ENCODE measurements around the gene DUSP21. TPM values are rescaled to one million over a fixed set of nuclear protein-coding genes. Genes with fewer than 3 reads are reported as not detected.
"Not testable (repeated sequence)": the region's sequence is repeated elsewhere in the genome, so short reads cannot be mapped to it uniquely, and the experiment has no call there.

The DUSP21 gene
- total RNA-seq, 5 donors from 2014 or later (not counting 1 experiment from before 2014, with no cell fraction given) = not detected

DNA sequence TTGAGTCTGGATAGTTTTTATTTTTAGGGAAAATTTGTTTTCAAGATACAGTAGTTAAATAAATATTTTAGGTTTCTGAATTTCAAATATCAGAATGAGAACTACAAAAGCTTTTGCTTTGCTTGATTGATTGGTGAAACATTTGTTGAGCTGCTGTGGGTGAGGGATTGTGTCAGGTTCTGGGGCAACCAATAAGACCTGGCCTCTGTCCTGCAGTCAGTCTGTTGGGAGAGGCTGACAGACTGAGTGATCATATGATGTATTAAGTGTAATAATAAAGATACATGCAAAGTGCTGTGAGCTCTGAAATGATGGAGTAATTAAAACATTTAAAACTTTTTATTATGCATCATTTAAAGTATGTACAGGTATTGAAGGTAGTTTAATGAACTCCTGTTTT is 38.8 kb downstream of the DUSP21 start:
- Mint-ChIP-seq H3K4me3 (peak overlapping the region in 1 of 3 donors; percentile 36), H3K27ac (no peak overlapping the region), H3K9me3 (no peaks in the 10 kb centered on the region), H3K36me3 (no peaks in the 10 kb centered on the region), H3K27me3 (no peaks in the 10 kb centered on the region), H3K4me1 (peaks cover 66 to 88% (median 82%) of the 10 kb centered on the region in 3 donors)
- Histone ChIP-seq H3K27ac (ENCODE audit: low read length) (no peak overlapping the region), H3K9me3 (no peaks in the 10 kb centered on the region), H3K36me3 (ENCODE audit: control insufficient read depth in 2 of 2, extremely low read depth in 1 of 2, insufficient read depth in 1 of 2, low read length in 1 of 2) (no peaks in the 10 kb centered on the region), H3K4me1 (ENCODE audit: control insufficient read depth in 1 of 2, extremely low read depth in 1 of 2, insufficient read depth in 2 of 2, low read length in 2 of 2) (peaks cover 5 to 23% of the 10 kb centered on the region in 2 experiments), H3K27me3 (replicated peaks in 1 of 2; ENCODE audit: control insufficient read depth in 2 of 2, extremely low read depth in 1 of 2, insufficient read depth in 2 of 2, low read length in 1 of 2) (no peaks in the 10 kb centered on the region), H3K4me3 (ENCODE audit: control insufficient read depth in 1 of 2, extremely low read depth in 1 of 2, low read length in 1 of 2) (no peak overlapping the region)
- CTCF ChIA-PET = interaction anchor here (0.7 to 1.1 kb wide), 2 partner anchors 17 to 43 kb away, joined by 3 read pairs; no protein-coding TSS in a partner anchor
- POLR2A ChIA-PET = interaction anchor here (0.7 kb wide), 2 partner anchors 17 to 32 kb away, joined by 4 to 5 read pairs; no protein-coding TSS in a partner anchor
- DNase-seq (no peak), ATAC-seq (replicated peaks in 1 of 4) (no peak)

DNA sequence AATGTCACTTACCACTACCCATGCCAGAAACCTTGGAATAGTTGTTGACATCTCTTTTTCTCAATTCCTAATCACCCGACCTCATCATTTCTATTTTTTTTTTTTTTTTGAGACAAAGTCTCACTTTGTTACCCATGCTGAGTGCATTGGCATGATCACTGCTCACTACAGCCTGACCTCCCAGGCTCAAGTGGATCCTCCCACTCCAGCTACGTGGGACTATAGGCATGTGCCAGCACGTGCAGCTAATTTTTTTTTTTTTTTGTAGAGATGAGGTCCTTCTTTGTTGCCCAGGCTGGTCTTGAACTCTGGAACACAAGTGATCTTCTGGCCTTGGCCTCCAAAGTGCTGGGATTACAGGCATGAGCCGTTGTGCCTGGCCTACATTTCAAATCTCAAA is 41.1 kb downstream of the DUSP21 start:
- POLR2A ChIA-PET = no interaction called here

DNA sequence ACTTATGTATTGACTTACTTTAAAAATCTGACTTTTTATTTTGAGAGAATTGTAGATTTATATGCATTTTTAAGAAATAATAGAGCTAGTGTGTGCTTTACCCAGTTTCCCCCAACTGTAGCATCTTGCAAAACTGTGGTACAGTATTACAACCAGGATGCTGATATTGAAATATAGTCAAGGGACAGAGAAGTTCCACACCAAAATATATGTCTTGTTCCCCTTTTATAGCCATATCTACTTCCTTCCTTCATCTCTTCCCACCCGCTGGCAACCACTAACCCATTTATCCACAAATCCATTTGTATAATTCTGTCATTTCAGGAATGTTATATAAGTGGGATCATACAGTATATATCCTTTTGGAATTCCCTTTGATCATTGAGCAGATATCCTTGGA is 46.0 kb downstream of the DUSP21 start:
- POLR2A ChIA-PET = no interaction called here
- CTCF ChIA-PET = interaction anchor here in 1 of 2 donors (0.6 kb wide), 1 partner anchor 9 kb away, joined by 3 read pairs; no protein-coding TSS in a partner anchor
- Histone ChIP-seq H3K27ac (ENCODE audit: low read length) (no peak overlapping the region), H3K9me3 (no peaks in the 10 kb centered on the region), H3K36me3 (ENCODE audit: control insufficient read depth in 2 of 2, extremely low read depth in 1 of 2, insufficient read depth in 1 of 2, low read length in 1 of 2) (no peaks in the 10 kb centered on the region), H3K4me3 (ENCODE audit: control insufficient read depth in 1 of 2, extremely low read depth in 1 of 2, low read length in 1 of 2) (no peak overlapping the region), H3K4me1 (ENCODE audit: control insufficient read depth in 1 of 2, extremely low read depth in 1 of 2, insufficient read depth in 2 of 2, low read length in 2 of 2) (peaks cover 0 to 3% of the 10 kb centered on the region in 2 experiments), H3K27me3 (replicated peaks in 1 of 2; ENCODE audit: control insufficient read depth in 2 of 2, extremely low read depth in 1 of 2, insufficient read depth in 2 of 2, low read length in 1 of 2) (no peaks in the 10 kb centered on the region)
- no peaks in the 10 kb centered on the region for H3K27me3 Mint-ChIP-seq
- peak overlapping the region in 2 of 3 donors; percentile 7 to 40 for H3K4me3 Mint-ChIP-seq
- peak overlapping the region; percentile 4 to 58 for H3K27ac Mint-ChIP-seq
- peaks cover 0 to 2% (median 0%) of the 10 kb centered on the region in 3 donors for H3K9me3 Mint-ChIP-seq
- WGBS (ENCODE audit: insufficient coverage) = no CpG with 5 or more reads among the region's 1 CpG
- peaks cover 60 to 75% (median 74%) of the 10 kb centered on the region in 3 donors for H3K4me1 Mint-ChIP-seq
- ATAC-seq (replicated peaks in 1 of 4) (no peak), DNase-seq (no peak)
- H3K36me3 Mint-ChIP-seq = no peaks in the 10 kb centered on the region

More for the DNA sequence above, 41.1 kb downstream of the DUSP21 start:
- Histone ChIP-seq H3K4me3 (ENCODE audit: control insufficient read depth in 1 of 2, extremely low read depth in 1 of 2, low read length in 1 of 2) (no peak overlapping the region), H3K27me3 (replicated peaks in 1 of 2; ENCODE audit: control insufficient read depth in 2 of 2, extremely low read depth in 1 of 2, insufficient read depth in 2 of 2, low read length in 1 of 2) (no peaks in the 10 kb centered on the region), H3K9me3 (no peaks in the 10 kb centered on the region), H3K4me1 (ENCODE audit: control insufficient read depth in 1 of 2, extremely low read depth in 1 of 2, insufficient read depth in 2 of 2, low read length in 2 of 2) (peaks cover 0 to 19% of the 10 kb centered on the region in 2 experiments), H3K27ac (ENCODE audit: low read length) (no peak overlapping the region), H3K36me3 (ENCODE audit: control insufficient read depth in 2 of 2, extremely low read depth in 1 of 2, insufficient read depth in 1 of 2, low read length in 1 of 2) (no peaks in the 10 kb centered on the region)
- Mint-ChIP-seq H3K9me3 (no peaks in the 10 kb centered on the region), H3K27ac (no peak overlapping the region), H3K4me3 (peak overlapping the region in 1 of 3 donors; percentile 32), H3K4me1 (peaks cover 64 to 90% (median 82%) of the 10 kb centered on the region in 3 donors), H3K36me3 (no peaks in the 10 kb centered on the region), H3K27me3 (no peaks in the 10 kb centered on the region)
- WGBS (ENCODE audit: insufficient coverage) = no CpG with 5 or more reads among the region's 4 CpGs
- DNase-seq (no peak), ATAC-seq (replicated peaks in 1 of 4) (no peak)
- CTCF ChIA-PET = no interaction called here

DNA sequence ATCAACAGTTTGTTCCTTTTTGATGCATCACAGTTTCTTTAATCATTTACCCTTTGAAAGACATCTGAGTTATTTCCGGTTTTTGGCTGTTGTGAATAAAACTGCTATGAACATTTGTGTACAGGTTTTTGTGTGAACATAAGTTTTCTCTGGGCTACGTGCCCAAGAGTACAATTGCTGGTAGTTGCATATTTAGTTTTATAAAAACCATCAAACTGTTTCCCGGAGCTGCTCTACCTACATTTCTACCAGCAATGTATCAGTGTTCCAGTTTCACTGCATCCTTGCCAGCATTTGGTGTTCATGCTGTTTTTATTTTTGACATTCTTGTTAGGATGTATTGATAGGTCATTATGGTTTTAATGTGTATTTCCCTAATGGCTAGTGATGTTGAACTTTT is 46.4 kb downstream of the DUSP21 start:
- Histone ChIP-seq H3K4me1 (ENCODE audit: control insufficient read depth in 1 of 2, extremely low read depth in 1 of 2, insufficient read depth in 2 of 2, low read length in 2 of 2) (no peaks in the 10 kb centered on the region), H3K4me3 (ENCODE audit: control insufficient read depth in 1 of 2, extremely low read depth in 1 of 2, low read length in 1 of 2) (no peak overlapping the region), H3K9me3 (no peaks in the 10 kb centered on the region), H3K36me3 (ENCODE audit: control insufficient read depth in 2 of 2, extremely low read depth in 1 of 2, insufficient read depth in 1 of 2, low read length in 1 of 2) (no peaks in the 10 kb centered on the region), H3K27ac (ENCODE audit: low read length) (no peak overlapping the region), H3K27me3 (replicated peaks in 1 of 2; ENCODE audit: control insufficient read depth in 2 of 2, extremely low read depth in 1 of 2, insufficient read depth in 2 of 2, low read length in 1 of 2) (no peaks in the 10 kb centered on the region)
- DNase-seq (no peak), ATAC-seq (replicated peaks in 1 of 4) (no peak)
- CTCF ChIA-PET = interaction anchor here in 1 of 2 donors (0.6 kb wide), 1 partner anchor 9 kb away, joined by 3 read pairs; no protein-coding TSS in a partner anchor
- H3K4me1 Mint-ChIP-seq = peaks cover 56 to 72% (median 70%) of the 10 kb centered on the region in 3 donors
- no peaks in the 10 kb centered on the region for H3K27me3 Mint-ChIP-seq
- peak overlapping the region; percentile 4 to 58 for H3K27ac Mint-ChIP-seq
- H3K9me3 Mint-ChIP-seq = peaks cover 0 to 2% (median 0%) of the 10 kb centered on the region in 3 donors
- POLR2A ChIA-PET = no interaction called here
- H3K36me3 Mint-ChIP-seq = no peaks in the 10 kb centered on the region
- peak overlapping the region in 1 of 3 donors; percentile 40 for H3K4me3 Mint-ChIP-seq
- no CpG with 5 or more reads among the region's 3 CpGs for WGBS (ENCODE audit: insufficient coverage)

DNA sequence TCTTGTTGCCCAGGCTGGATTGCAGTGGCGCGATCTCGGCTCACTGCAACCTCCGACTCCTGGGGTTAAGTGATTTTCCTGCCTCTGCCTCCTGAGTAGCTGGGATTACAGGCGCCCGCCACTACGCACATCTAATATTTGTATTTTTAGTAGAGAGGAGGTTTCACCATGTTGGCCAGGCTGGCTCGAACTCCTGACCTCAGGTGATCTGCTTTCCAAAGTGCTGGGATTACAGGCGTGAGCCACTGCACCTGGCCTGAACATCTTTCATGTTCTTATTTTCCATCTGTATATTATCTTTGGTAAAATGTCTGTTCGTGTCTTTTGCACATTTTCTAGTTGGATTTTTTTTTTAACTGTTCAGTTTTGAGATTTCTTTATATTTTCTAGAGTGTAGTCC is 46.9 kb downstream of the DUSP21 start:
- H3K4me3 Mint-ChIP-seq; H3K4me3 ChIP-seq (ENCODE audit: control insufficient read depth in 1 of 2, extremely low read depth in 1 of 2, low read length in 1 of 2); H3K36me3 ChIP-seq (ENCODE audit: control insufficient read depth in 2 of 2, extremely low read depth in 1 of 2, insufficient read depth in 1 of 2, low read length in 1 of 2); H3K4me1 ChIP-seq (ENCODE audit: control insufficient read depth in 1 of 2, extremely low read depth in 1 of 2, insufficient read depth in 2 of 2, low read length in 2 of 2); H3K36me3 Mint-ChIP-seq; H3K9me3 Mint-ChIP-seq; POLR2A ChIA-PET; DNase-seq; H3K27me3 Mint-ChIP-seq; H3K27ac ChIP-seq (ENCODE audit: low read length); H3K27ac Mint-ChIP-seq; H3K9me3 ChIP-seq; H3K27me3 ChIP-seq (replicated peaks in 1 of 2; ENCODE audit: control insufficient read depth in 2 of 2, extremely low read depth in 1 of 2, insufficient read depth in 2 of 2, low read length in 1 of 2); CTCF ChIA-PET; ATAC-seq (replicated peaks in 1 of 4): not testable (repeated sequence)
- WGBS (ENCODE audit: insufficient coverage) = no CpG with 5 or more reads among the region's 10 CpGs
- H3K4me1 Mint-ChIP-seq = peaks cover 58 to 73% (median 71%) of the 10 kb centered on the region in 3 donors

DNA sequence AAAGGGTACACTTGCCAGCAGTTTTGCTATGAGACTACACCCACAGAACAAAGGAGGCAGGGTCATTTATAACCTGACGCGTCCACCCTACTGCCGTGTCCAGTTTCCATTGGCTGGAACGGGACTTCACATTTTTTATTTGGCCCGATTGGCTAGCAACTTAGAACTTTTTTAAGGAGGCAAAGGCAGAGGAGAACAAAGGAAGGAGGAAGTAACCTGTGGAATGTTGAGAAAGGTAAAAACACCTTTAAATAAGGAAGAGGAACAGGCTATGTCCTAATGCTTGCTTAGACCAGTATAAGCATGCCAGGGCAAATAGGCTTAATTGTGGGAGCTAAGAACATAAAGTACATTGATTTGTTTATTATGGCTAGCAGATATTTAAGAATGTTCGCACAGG is 47.8 kb downstream of the DUSP21 start:
- H3K27me3 Mint-ChIP-seq = no peaks in the 10 kb centered on the region
- no peak overlapping the region for H3K4me3 Mint-ChIP-seq
- H3K4me1 Mint-ChIP-seq = peaks cover 52 to 64% (median 63%) of the 10 kb centered on the region in 3 donors
- peaks cover under 1% of the 10 kb centered on the region for H3K9me3 ChIP-seq
- peaks cover 2% of the 10 kb centered on the region for H3K36me3 Mint-ChIP-seq
- H3K9me3 Mint-ChIP-seq = peaks cover 3 to 6% (median 4%) of the 10 kb centered on the region in 3 donors
- ATAC-seq (replicated peaks in 1 of 4) (no peak), DNase-seq (no peak)
- WGBS (ENCODE audit: insufficient coverage) = no CpG with 5 or more reads among the region's 6 CpGs
- no peak overlapping the region for H3K27ac ChIP-seq (ENCODE audit: low read length)
- H3K27ac Mint-ChIP-seq = peak overlapping the region in 1 of 2 donors; percentile 11
- no peak overlapping the region for H3K4me3 ChIP-seq (ENCODE audit: control insufficient read depth in 1 of 2, extremely low read depth in 1 of 2, low read length in 1 of 2)
- ChIA-PET POLR2A (no interaction called here), CTCF (no interaction called here)
- H3K36me3 ChIP-seq (ENCODE audit: control insufficient read depth in 2 of 2, extremely low read depth in 1 of 2, insufficient read depth in 1 of 2, low read length in 1 of 2) = no peaks in the 10 kb centered on the region
- H3K27me3 ChIP-seq (replicated peaks in 1 of 2; ENCODE audit: control insufficient read depth in 2 of 2, extremely low read depth in 1 of 2, insufficient read depth in 2 of 2, low read length in 1 of 2) = no peaks in the 10 kb centered on the region
- H3K4me1 ChIP-seq (ENCODE audit: control insufficient read depth in 1 of 2, extremely low read depth in 1 of 2, insufficient read depth in 2 of 2, low read length in 2 of 2) = no peaks in the 10 kb centered on the region
